Measurements from ENCODE around the gene GJC2. TPM values are rescaled to one million over a fixed set of nuclear protein-coding genes. Genes with fewer than 3 reads are reported as not detected.

GJC2 gene
- total and polyA plus RNA-seq, 10 of the 15 experiments (the other 5 are each of a cell fraction or from before 2014, with no cell fraction given), result 0.04 to 0.44 (median 0.07) TPM; not detected in 4

DNA sequence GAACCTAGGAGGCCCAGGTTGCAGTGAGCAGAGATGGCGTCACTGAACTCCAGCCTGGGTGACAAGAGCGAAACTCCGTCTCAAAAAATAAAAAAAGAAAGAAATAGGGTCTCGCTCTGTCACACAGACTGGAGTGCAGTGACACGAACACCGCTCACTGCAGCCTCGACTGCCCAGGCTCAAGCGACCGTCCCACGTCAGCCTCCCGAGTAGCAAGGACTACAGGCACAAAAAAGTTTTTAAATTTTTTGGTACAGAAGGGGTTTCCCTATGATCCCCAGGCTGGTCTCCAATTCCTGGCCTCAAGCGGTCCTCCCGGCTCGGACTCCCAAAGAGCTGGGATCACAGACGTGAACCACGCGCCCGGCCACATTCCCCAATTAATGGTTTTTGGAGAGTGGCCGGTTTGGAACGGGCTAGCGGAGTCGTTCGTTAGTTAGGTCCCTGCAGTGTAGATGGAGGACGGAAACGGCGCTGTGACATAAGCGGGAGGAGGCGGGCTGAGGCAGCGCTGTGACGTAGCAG lies 10.3 kb upstream of the GJC2 start (continued):
- TF ChIP-seq MLLT1 (IDR thresholded peaks at IDR 0.05) (peak; percentile 62; the same call in 1 of the 2 replicates), MEF2B (IDR thresholded peaks at IDR 0.05; ENCODE audit: partially characterized antibody, poor library complexity, severe bottlenecking) (peak; percentile 5), NFYA (IDR thresholded peaks at IDR 0.05; ENCODE audit: borderline replicate concordance, low read depth, low read length) (no peak), DPF2 (IDR thresholded peaks at IDR 0.05) (no peak), TARDBP (IDR thresholded peaks at IDR 0.05; ENCODE audit: borderline replicate concordance) (no peak), NR2C1 (IDR thresholded peaks at IDR 0.05) (no peak), EED (IDR thresholded peaks at IDR 0.05; ENCODE audit: low read depth) (no peak), JUNB (IDR thresholded peaks at IDR 0.05) (no peak), TCF12 (IDR thresholded peaks at IDR 0.05; ENCODE audit: low read depth, low read length) (no peak), CREM (IDR thresholded peaks at IDR 0.05; ENCODE audit: low read depth) (no peak), CBX3 (IDR thresholded peaks at IDR 0.05; ENCODE audit: borderline replicate concordance, low read depth) (no peak), PRDM15 (CRISPR knock-in tag; IDR thresholded peaks at IDR 0.05) (no peak), BMI1 (IDR thresholded peaks at IDR 0.05; ENCODE audit: borderline replicate concordance) (no peak), NBN (IDR thresholded peaks at IDR 0.05) (no peak), BCL3 (IDR thresholded peaks at IDR 0.05; ENCODE audit: borderline replicate concordance, insufficient read depth, low read depth, low read length, poor library complexity, severe bottlenecking) (no peak), KAT2A (conservative IDR thresholded peaks at IDR 0.05; ENCODE audit: control insufficient read depth, low read depth, low read length) (no peak), IRF4 (IDR thresholded peaks at IDR 0.05; ENCODE audit: low read depth, low read length) (no peak), RBBP5 (conservative IDR thresholded peaks at IDR 0.05) (no peak), RELB (IDR thresholded peaks at IDR 0.05; ENCODE audit: low read depth) (0 out of 2 replicates have a peak, but pooled peaks have one; percentile 42)
- TF ChIP-seq, protein P1, sequence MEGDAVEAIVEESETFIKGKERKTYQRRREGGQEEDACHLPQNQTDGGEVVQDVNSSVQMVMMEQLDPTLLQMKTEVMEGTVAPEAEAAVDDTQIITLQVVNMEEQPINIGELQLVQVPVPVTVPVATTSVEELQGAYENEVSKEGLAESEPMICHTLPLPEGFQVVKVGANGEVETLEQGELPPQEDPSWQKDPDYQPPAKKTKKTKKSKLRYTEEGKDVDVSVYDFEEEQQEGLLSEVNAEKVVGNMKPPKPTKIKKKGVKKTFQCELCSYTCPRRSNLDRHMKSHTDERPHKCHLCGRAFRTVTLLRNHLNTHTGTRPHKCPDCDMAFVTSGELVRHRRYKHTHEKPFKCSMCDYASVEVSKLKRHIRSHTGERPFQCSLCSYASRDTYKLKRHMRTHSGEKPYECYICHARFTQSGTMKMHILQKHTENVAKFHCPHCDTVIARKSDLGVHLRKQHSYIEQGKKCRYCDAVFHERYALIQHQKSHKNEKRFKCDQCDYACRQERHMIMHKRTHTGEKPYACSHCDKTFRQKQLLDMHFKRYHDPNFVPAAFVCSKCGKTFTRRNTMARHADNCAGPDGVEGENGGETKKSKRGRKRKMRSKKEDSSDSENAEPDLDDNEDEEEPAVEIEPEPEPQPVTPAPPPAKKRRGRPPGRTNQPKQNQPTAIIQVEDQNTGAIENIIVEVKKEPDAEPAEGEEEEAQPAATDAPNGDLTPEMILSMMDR (IDR thresholded peaks at IDR 0.05 in 2 of 3, conservative IDR thresholded peaks at IDR 0.05 in 1 of 3; ENCODE audit: control insufficient read depth in 2 of 3, extremely low read depth in 1 of 3, insufficient read depth in 1 of 3, low read depth in 3 of 3, low read length in 3 of 3), result no peak
